Muscle layer of colon (tissue), 2 donors: ENCODE measurements around the gene EFCAB13.

ENCODE experiments used
- H3K27ac ChIP-seq: one replicate; pipeline ENCODE4 v1.7.0; 2013; ENCODE audit warnings: low read depth, mild to moderate bottlenecking, low read length, moderate library complexity
- H3K27me3 ChIP-seq, 2 donors: one replicate each; pipeline ENCODE4 v1.7.0; 2013; ENCODE audit warnings: low read length in 2 of 2, mild to moderate bottlenecking in 2 of 2; ENCODE audit not compliant: insufficient read depth in 2 of 2, control insufficient read depth in 1 of 2
- H3K36me3 ChIP-seq: one replicate; pipeline ENCODE4 v1.7.0; 2013; ENCODE audit warnings: mild to moderate bottlenecking, low read length; ENCODE audit not compliant: insufficient read depth
- H3K4me1 ChIP-seq: one replicate; pipeline ENCODE4 v1.7.0; 2013; ENCODE audit warnings: mild to moderate bottlenecking, low read length; ENCODE audit not compliant: insufficient read depth
- H3K4me3 ChIP-seq, 2 donors: one replicate each; pipeline ENCODE4 v1.7.0; 2013; ENCODE audit warnings: low read length in 2 of 2, low read depth in 1 of 2, mild to moderate bottlenecking in 1 of 2, moderate library complexity in 1 of 2
- H3K9ac ChIP-seq: one replicate; pipeline ENCODE4 v1.7.0; 2013; ENCODE audit warnings: low read length
- H3K9me3 ChIP-seq: one replicate; pipeline ENCODE4 v1.7.0; 2013; ENCODE audit warnings: mild to moderate bottlenecking, low read length
- donor health status: abdominal sarcoma.
- donor health status: Adenocarcinoma of cecum.

Gene EFCAB13, protein sequence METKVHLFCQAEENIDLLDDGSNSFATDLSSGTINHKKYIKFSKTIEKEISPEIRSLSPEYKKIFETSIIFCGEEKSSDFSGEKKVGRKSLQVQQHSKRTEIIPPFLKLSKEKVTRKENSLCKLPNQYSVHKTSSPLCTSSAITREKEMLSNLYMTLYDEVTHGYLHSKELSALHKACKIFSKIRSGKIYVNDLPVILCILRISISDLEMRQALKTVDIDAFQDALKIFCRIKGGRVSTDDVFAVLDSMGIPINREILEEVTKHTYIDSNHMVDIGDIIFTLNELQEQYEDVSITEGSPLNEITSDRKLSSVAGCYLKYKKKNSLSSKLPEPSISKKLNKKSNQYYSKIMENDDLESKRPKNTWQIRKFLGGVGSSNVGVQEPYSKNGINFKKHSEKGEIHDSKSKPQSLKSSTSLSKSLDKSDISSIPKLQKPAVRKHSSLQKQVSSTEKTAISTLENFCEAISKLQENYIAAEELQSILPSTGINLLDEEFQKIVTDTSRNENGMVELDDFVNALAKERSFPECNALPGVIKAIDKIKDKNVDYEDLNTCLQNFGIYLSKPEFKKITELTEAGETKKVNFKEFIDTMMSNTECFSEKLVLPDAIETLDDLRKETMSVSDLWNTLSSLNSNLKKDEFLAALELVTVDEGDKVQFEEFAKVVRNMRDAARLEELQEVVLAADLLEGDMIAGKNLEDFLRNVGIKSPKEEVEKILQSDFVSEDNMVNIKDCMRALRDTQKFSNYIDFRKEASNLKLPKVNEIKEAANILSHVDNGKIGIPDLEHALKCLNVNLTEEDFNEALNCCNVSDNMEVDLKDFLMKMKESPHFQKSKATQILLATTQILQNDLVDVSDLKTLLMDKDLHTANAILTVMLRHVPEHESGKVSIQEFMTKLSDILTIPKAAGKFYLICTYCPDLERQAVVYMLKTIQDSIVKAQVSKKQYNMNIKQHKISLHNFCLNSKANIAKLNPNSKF

DNA sequence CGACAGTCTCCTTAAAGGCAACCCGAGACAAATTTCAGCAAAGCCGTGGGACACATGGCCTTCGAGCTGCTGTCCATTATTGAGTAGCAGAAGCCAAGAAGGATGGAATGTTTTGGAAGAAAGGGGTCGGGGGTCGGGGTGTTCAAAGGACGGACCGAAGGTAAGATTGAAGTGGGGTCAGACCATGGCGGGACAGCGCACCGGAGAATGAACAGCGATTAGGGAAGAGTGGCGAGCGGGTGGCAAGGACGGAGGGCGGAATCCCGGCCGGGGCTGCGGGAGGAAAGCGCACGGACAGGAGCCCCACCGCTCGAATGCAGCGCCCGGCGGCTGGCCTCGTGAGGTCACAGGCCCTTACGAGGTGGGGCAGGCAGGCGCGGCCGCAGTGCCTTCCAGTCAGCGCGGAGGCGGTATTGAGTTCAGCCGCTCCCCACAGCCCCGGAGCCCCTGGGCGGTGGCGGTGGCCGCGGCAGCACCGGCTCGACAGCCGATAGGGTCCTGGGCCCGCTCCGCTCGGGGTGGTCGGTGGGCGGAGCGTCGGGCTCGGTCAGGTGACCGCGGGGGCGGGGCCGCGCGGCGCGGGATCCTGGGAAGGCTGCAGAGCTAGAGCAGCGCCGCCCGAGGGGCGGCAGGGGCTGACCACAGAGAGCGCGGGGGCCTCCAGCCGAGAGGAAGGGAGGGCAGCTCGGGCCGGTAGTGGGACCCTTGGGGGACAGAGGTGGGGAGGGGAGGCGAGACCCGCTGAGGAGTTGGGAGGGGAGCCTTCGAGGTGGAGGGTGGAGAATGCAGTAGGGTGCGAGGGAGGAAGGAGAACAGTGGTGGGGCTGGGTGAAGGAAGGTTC lies at the start of gene EFCAB13:
Gene EFCAB13 (plus strand): TSS at position 574 of the 842 bp plus-strand sequence. CDS start 4,399 bp downstream, outside the sequence.
- peak within 1 kb of the TSS; percentile 70 for H3K9ac ChIP-seq
- peak within 1 kb of the TSS; percentile 92 for H3K27ac ChIP-seq
- no peaks in the 10 kb centered on the region for H3K36me3 ChIP-seq

DNA sequence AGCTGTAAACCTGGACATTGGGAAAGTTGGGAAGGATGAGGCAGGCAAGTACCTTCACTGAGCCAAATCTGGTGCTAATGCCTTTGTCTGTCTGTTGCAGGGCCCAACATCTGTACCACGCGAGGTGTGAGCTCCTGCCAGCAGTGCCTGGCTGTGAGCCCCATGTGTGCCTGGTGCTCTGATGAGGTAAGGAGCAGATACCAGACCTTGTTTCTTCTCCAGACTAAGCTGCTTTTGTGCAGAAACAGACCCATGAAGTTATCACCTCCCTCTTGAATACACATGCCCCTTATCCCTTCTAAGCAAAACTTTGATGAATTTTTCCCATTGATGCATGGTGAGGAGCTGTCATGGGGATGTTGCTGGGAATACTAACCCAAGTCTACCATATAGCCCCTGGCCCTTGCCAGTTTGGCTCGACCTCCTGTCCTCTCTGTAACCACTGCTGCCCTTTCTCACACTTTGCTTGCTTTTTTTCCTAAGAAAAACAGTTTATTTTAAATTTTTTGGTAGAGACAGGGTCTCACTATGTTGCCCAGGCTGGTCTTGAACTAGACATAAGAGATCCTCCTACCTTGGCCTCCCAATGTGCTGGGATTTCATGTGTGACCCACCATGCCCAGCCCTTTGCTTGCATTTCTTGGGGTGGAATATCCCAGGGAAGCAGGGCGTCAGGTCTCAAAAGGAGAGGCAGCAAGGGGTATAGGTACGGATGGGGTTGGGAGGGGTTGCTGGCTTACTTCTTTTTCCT lies 49.3 kb upstream of the EFCAB13 start:
- Histone ChIP-seq H3K9ac (peak overlapping the region; percentile 28), H3K27ac (peak overlapping the region; percentile 95), H3K4me3 (no peak overlapping the region), H3K27me3 (no peaks in the 10 kb centered on the region), H3K36me3 (no peaks in the 10 kb centered on the region), H3K4me1 (peaks cover 71% of the 10 kb centered on the region), H3K9me3 (no peaks in the 10 kb centered on the region)

More for the DNA sequence above, at the start of gene EFCAB13:
- Histone ChIP-seq H3K4me3 (peak within 1 kb of the TSS; percentile 55 to 77), H3K9me3 (no peaks in the 10 kb centered on the region), H3K4me1 (no peaks in the 10 kb centered on the region), H3K27me3 (no peaks in the 10 kb centered on the region)

DNA sequence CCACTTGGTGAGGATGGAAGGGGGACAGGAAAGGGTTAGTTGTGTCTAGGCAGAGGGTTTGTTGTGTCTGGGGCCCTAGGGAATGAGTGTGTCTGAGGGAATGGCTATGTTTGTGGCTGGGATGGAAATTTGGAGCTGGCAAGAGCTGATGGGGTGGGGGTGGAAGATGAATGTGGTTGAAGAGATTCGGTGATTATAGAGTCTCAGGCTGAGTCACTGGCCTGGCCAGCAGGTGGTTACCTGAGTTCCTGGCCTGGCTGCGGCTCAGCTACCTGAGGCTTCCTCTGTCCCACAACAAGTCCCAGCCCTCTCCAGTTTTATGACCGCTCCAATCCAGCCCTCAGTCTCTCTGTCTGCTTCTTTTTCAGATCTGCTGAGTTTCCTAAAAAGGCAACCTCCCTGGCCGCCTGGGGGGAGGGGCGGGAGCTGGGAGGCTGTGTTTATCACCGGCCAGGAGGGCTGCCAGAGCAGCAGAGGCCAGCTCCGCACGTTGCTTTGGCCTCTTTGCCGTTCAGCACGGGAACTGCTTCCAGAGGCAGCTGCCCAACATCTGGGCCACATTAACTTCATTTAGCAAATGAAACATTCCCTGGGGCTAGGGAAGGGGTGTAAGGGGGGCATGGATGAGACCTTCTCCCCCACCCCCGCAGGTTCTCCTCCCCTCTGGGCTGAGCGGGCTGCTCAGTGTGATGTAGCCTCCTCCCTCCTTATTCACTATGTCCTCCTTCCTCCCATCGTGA lies 48.3 kb upstream of the EFCAB13 start:
- Histone ChIP-seq H3K27me3 (no peaks in the 10 kb centered on the region), H3K4me1 (peaks cover 77% of the 10 kb centered on the region), H3K9me3 (no peaks in the 10 kb centered on the region), H3K9ac (peak overlapping the region; percentile 28), H3K4me3 (peak overlapping the region in 1 of 2 donors; percentile 21), H3K36me3 (no peaks in the 10 kb centered on the region), H3K27ac (peak overlapping the region; percentile 95)

DNA sequence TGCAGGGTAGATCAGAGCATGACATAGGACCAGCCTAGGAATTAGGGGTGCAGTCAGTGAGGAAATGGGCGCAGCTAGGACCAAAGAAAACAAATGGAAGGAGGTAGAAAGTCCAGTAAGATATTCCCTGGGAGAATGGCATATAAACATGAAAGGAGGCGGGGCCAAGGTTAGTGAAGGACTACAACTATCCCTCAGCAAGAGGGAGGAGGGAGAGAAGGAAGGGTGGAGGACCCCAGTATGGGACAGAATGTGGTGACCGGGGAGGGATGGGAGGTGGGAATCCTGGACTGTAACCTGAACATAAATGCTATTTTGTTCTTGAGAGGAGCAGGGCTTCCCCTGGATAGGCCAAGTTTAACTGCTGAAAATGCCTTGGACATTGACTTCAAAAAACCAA lies 47.3 kb upstream of the EFCAB13 start:
- Histone ChIP-seq H3K9ac (peak overlapping the region; percentile 15), H3K9me3 (no peaks in the 10 kb centered on the region), H3K36me3 (no peaks in the 10 kb centered on the region), H3K4me3 (peak overlapping the region in 1 of 2 donors; percentile 21), H3K4me1 (peaks cover 81% of the 10 kb centered on the region), H3K27me3 (no peaks in the 10 kb centered on the region), H3K27ac (peak overlapping the region; percentile 95)

DNA sequence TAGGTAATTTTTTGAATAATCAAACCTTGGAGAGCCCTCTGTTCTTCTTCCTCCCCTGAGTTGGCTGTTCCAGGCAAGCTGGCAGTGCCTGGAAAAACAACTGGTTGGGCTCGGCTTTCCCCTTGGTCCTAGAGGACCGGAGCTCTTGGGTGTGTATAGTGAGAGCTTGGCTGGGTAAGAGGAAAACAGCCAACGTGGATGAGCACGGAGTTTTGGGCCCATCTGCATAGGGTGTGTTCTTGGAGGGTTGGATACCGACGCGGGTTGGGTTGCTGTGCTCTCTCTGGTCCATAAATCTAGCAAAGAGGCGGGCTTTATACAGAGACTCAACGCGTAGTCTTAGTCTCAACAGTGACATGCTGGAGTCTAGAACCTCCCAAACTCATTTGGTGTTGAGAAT lies 46.9 kb upstream of the EFCAB13 start:
- no peaks in the 10 kb centered on the region for H3K27me3 ChIP-seq
- no peaks in the 10 kb centered on the region for H3K9me3 ChIP-seq
- H3K9ac ChIP-seq: no peak overlapping the region
- no peak overlapping the region for H3K4me3 ChIP-seq
- H3K4me1 ChIP-seq: peaks cover 81% of the 10 kb centered on the region
- H3K27ac ChIP-seq: peak overlapping the region; percentile 95
- no peaks in the 10 kb centered on the region for H3K36me3 ChIP-seq

DNA sequence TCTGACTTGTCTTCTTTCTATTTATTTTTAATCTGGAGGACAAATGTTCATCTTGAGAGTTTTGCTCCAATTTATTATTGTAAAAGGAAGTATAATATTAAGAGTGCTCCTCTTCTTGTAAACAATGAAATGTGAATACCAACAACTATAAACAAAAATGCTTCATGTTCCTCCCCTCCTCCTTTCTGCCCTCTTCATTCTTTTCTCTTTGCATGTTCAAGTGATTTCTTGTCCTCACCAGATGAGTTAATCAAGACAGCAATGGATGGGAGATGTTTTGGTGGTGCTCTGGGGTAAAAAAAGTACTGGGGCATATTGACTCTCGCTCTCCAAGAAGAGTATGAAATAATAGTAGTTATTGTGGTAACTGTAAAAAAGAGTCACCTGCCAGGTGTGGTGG lies 45.8 kb upstream of the EFCAB13 start:
- Histone ChIP-seq H3K27me3 (no peaks in the 10 kb centered on the region), H3K9me3 (no peaks in the 10 kb centered on the region), H3K4me3 (no peak overlapping the region), H3K27ac (peak overlapping the region; percentile 91), H3K36me3 (peaks cover 1% of the 10 kb centered on the region), H3K9ac (no peak overlapping the region), H3K4me1 (peaks cover 81% of the 10 kb centered on the region)

DNA sequence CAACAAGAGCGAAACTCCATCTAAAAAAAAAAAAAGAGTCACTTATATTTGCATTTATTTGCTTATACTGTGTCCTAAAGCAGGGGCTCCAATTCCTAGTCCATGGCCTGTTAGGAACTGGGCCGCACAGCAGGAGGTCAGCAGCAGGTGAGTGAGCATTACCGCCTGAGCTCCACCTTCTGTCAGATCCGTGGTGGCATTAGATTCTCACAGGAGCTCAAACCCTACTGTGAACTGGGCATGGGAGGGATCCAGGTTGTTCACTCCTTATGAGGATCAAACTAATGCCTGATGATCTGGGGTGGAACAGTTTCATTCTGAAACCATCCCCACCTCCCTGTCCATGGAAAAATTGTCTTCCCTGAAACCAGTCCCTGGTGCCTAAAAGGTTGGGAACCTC lies 45.2 kb upstream of the EFCAB13 start:
- peaks cover 77% of the 10 kb centered on the region for H3K4me1 ChIP-seq
- H3K36me3 ChIP-seq: peaks cover 7% of the 10 kb centered on the region
- H3K4me3 ChIP-seq: no peak overlapping the region
- H3K9ac ChIP-seq: no peak overlapping the region
- H3K27me3 ChIP-seq: no peaks in the 10 kb centered on the region
- peak overlapping the region; percentile 91 for H3K27ac ChIP-seq
- H3K9me3 ChIP-seq: no peaks in the 10 kb centered on the region

DNA sequence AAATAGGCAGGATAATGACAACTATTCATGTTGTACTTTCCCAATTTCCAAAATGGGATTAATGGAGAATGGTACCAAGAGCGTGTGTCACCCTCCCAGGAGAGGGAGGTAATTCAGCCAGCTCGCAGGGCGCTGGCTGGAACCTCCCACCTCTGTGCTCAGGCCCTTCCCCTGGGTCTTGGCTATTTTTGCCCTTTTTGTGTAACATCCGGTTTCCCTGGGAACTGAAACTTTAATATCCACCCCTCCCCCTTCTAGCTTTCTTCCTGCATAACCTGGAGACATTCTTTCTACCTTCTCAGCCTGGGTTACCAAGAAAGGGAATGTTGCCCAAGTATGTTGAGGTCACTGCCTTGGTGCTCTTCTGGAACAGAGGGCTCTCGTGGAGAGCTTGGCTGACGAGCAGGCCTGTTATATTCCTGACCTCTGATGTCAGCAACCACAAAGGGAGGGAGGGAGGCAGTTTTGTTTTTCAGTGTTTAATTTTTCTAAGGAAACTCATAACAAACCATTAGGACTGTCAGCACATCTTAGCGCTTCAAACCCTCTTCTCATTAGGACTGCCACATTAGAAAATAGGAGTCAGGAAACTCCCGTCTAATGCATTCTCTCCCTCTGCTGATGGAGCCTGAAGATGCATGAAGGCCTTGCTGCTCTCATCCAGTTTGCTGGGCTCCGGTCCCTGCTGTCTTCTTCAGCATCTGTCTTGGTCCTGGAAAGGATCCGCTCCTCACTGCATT lies 44.5 kb upstream of the EFCAB13 start:
- peaks cover 70% of the 10 kb centered on the region for H3K4me1 ChIP-seq
- H3K36me3 ChIP-seq: peaks cover 13% of the 10 kb centered on the region
- no peaks in the 10 kb centered on the region for H3K9me3 ChIP-seq
- no peak overlapping the region for H3K4me3 ChIP-seq
- peak overlapping the region; percentile 91 for H3K27ac ChIP-seq
- no peaks in the 10 kb centered on the region for H3K27me3 ChIP-seq
- peak overlapping the region; percentile 5 for H3K9ac ChIP-seq

DNA sequence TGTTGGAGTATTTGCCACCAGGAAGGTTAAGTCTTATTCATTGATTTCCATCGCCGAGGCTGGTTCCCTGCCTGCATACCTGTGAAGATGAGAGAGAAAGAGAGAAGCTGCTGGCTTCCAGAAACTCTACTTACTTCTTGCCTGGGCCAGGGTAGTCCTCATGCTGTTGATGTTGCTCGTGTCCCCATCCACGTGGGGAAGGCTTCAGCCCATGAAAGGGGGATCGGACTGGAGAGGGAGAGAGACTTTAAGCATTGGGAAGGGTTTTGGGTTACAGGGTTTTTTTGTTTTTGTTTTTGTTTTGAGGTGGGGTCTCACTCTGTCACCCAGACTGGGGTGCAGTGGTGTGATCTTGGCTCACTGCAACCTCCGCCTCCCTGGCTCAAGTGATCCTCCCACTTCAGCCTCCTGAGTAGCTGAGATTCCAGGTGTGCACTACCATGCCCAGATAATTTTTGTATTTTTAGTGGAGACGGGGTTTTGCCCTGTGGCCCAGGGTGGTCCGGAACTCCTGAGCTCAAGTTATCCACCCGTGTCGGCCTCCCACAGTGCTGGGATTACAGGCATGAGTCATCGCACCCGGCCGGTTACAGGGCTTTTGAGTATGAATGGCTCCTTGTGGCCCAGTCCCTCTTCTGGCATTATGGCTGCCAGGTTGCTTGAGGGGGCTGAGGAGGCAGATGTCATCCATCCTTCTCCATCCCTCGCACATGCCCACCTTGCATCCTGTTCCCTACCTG lies 43.5 kb upstream of the EFCAB13 start:
- Histone ChIP-seq H3K27ac (peak overlapping the region; percentile 91), H3K27me3 (no peaks in the 10 kb centered on the region), H3K9me3 (no peaks in the 10 kb centered on the region), H3K4me1 (peaks cover 60% of the 10 kb centered on the region), H3K9ac (peak overlapping the region; percentile 5), H3K36me3 (peaks cover 22% of the 10 kb centered on the region), H3K4me3 (no peak overlapping the region)
